Frontal cortex (tissue), 4 donors: ENCODE data around the gene NARF. TPM values are rescaled to one million over a fixed set of nuclear protein-coding genes. Genes with fewer than 3 reads are reported as not detected.
"Not testable (repeated sequence)": the region's sequence is repeated elsewhere in the genome, so short reads cannot be mapped to it uniquely, and the experiment has no call there.

Experiments used
- DNase-seq, 2 donors: peaks; one replicate each; pipeline ENCODE4 v3.0.0; 2012; ENCODE audit warnings: low spot score in 2 of 2
- FAIRE-seq: peaks from 2 replicates; lab custom pipeline; 2012; peaks lifted over from hg19 to GRCh38; lab: Jason Lieb, UNC
- total RNA-seq: library from RNA; depleted of rRNA; stranded (reverse); fragments of >200 nt; gene quantifications from one replicate; pipeline ENCODE4 v1.2.3, GENCODE V29; 2014
- donor health status: control.
- donor health status: control.
- donor health status: control.

NARF gene
- total RNA-seq, 1 donor from 2014 or later: 42.8 TPM

GRCh38 chr17:82444941-82445521 lies 13.5 kb upstream of the NARF start:
- DNase-seq (no peak), FAIRE-seq (no peak)

- DNase-seq (no peak), FAIRE-seq (no peak)
Observed at GRCh38 chr17:82445542-82445941, 13.0 kb upstream of the NARF start.

GRCh38 chr17:82446124-82446523 lies 12.4 kb upstream of the NARF start:
- no peak for DNase-seq
- FAIRE-seq: no peak

GRCh38 chr17:82446649-82447048 lies 11.9 kb upstream of the NARF start:
- DNase-seq (no peak), FAIRE-seq (no peak)

GRCh38 chr17:82447876-82448275 lies 10.7 kb upstream of the NARF start:
- no peak for DNase-seq
- FAIRE-seq: no peak

- FAIRE-seq: no peak
- DNase-seq: no peak
Observed at GRCh38 chr17:82449131-82449882, 9.2 kb upstream of the NARF start.

- no peak for FAIRE-seq
Observed at GRCh38 chr17:82449883-82450356, 8.6 kb upstream of the NARF start.

GRCh38 chr17:82450357-82451106 lies 8.0 kb upstream of the NARF start, which contains the start of gene CYBC1:
CYBC1 (minus strand) TSS chr17:82450752; CDS start chr17:82449254, 1,498 bp downstream.
- FAIRE-seq (no peak), DNase-seq (peak; percentile 90 to 92)

More at GRCh38 chr17:82449883-82450356, 8.6 kb upstream of the NARF start:
- no peak for DNase-seq

GRCh38 chr17:82452162-82452561 lies 6.4 kb upstream of the NARF start:
- FAIRE-seq (no peak), DNase-seq (no peak)

GRCh38 chr17:82453151-82453550 lies 5.4 kb upstream of the NARF start:
- not testable (repeated sequence) for FAIRE-seq, DNase-seq

- not testable (repeated sequence) for DNase-seq, FAIRE-seq
Observed at GRCh38 chr17:82453706-82454105, 4.8 kb upstream of the NARF start.

- DNase-seq: no peak
- FAIRE-seq: no peak
Observed at GRCh38 chr17:82457073-82457928, 1.2 kb upstream of the NARF start.

- FAIRE-seq (no peak), DNase-seq (peak; percentile 86 to 89)
Observed at GRCh38 chr17:82457929-82458178, 687 bp upstream of the NARF start.

- FAIRE-seq (no peak), DNase-seq (no peak)
Observed at GRCh38 chr17:82458885-82459424, 414 bp downstream of the NARF start.

- DNase-seq, FAIRE-seq: not testable (repeated sequence)
Observed at GRCh38 chr17:82459936-82460335, 1.4 kb downstream of the NARF start.

- DNase-seq (no peak), FAIRE-seq (no peak)
Observed at GRCh38 chr17:82461827-82462524, 3.4 kb downstream of the NARF start.

- FAIRE-seq (no peak), DNase-seq (no peak)
Observed at GRCh38 chr17:82463391-82463790, 4.8 kb downstream of the NARF start.

GRCh38 chr17:82463925-82464566 lies 5.5 kb downstream of the NARF start:
- DNase-seq: no peak

GRCh38 chr17:82464567-82464929 lies 6.0 kb downstream of the NARF start:
- FAIRE-seq (no peak), DNase-seq (no peak)

More at GRCh38 chr17:82463925-82464566, 5.5 kb downstream of the NARF start:
- no peak for FAIRE-seq
